Measurements from ENCODE around the gene CHEK1.

DNA sequence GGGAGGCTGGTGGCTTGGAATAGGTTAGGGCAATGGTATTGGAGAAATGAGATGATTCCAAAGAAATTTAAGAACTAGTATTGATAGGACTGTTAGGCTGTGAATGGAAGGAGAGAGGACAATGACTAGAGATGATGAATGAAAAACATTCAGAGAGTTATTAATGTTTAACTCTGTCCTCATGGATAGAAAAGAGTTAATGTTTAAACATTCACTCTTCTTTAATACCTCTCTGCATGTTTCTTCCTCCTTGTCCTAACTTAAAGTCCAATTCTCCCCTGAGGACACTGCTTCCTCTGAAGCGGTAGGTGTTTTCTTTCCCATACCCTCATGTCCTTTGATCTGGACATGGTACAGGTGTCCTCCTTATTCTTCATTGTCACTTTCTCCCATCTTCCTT, 13.4 kb downstream of the CHEK1 start:
- TF ChIP-seq, protein P1, sequence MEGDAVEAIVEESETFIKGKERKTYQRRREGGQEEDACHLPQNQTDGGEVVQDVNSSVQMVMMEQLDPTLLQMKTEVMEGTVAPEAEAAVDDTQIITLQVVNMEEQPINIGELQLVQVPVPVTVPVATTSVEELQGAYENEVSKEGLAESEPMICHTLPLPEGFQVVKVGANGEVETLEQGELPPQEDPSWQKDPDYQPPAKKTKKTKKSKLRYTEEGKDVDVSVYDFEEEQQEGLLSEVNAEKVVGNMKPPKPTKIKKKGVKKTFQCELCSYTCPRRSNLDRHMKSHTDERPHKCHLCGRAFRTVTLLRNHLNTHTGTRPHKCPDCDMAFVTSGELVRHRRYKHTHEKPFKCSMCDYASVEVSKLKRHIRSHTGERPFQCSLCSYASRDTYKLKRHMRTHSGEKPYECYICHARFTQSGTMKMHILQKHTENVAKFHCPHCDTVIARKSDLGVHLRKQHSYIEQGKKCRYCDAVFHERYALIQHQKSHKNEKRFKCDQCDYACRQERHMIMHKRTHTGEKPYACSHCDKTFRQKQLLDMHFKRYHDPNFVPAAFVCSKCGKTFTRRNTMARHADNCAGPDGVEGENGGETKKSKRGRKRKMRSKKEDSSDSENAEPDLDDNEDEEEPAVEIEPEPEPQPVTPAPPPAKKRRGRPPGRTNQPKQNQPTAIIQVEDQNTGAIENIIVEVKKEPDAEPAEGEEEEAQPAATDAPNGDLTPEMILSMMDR (optimal IDR thresholded peaks at IDR 0.05 in 1 of 3, IDR thresholded peaks at IDR 0.05 in 1 of 3, conservative IDR thresholded peaks at IDR 0.05 in 1 of 3; ENCODE audit: extremely low read depth in 1 of 3, insufficient read depth in 2 of 3, low read length in 3 of 3) = no peak
- no peak for TF ChIP-seq EZH2 (IDR thresholded peaks at IDR 0.05; ENCODE audit: low read length)

Data from keratinocyte (primary cell).